SK-N-SH (cell line): Measurements from ENCODE around the gene ATP6V0E1. TPM values are rescaled to one million over a fixed set of nuclear protein-coding genes. Genes with fewer than 3 reads are reported as not detected.

Source experiments
- CTCF ChIA-PET: fragments of 300-600, 350-600 bp; formaldehyde crosslinking; extraction: SDS; loops from one replicate; lab custom pipeline; 2021; lab: Yijun Ruan, JAX
- POLR2A ChIA-PET: fragments of 350-600 bp; sonication (Branson Sonifier 250); formaldehyde crosslinking; extraction: SDS; loops from one replicate; lab custom pipeline; 2020; ENCODE audit warnings: antibody characterized with exemption, inconsistent platforms; lab: Yijun Ruan, JAX
- DNase-seq: peaks from one replicate; pipeline ENCODE4 v3.0.0; 2012
- H2AFZ ChIP-seq: fragments of 200-600 bp; sonication (generic); 2 replicates; pipeline ENCODE4 v1.8.1; 2016; ENCODE audit warnings: antibody characterized with exemption, mild to moderate bottlenecking, low read depth
- H3F3A ChIP-seq: fragments of 200-600 bp; sonication (generic); replicated peaks from 2 replicates; pipeline ENCODE3; 2016; ENCODE audit warnings: antibody characterized with exemption, mild to moderate bottlenecking; ENCODE audit not compliant: insufficient read depth
- H3K27ac ChIP-seq, 2 experiments: fragments of 200-500 bp in 1 of 2; fragments of 200-600 bp in 1 of 2; sonication (Bioruptor generic) in 1 of 2; sonication (generic), shearing (Covaris generic) in 1 of 2; 2 replicates each; pipeline versions ENCODE4 v1.5.1 to v1.6.1; 2014 to 2016; ENCODE audit warnings: low read depth in 2 of 2, inconsistent platforms in 1 of 2, low read length in 1 of 2, mild to moderate bottlenecking in 1 of 2, mixed read lengths in 1 of 2
- H3K27me3 ChIP-seq: fragments of 200-600 bp; sonication (generic), shearing (Covaris generic); 2 replicates; pipeline ENCODE4 v1.6.1; 2016; ENCODE audit warnings: mixed run types; ENCODE audit not compliant: insufficient read depth
- H3K36me3 ChIP-seq, 2 experiments: fragments of 200-500 bp in 1 of 2; fragments of 200-600 bp in 1 of 2; sonication (Bioruptor generic) in 1 of 2; sonication (generic) in 1 of 2; replicated peaks in 1 of 2; 2 replicates each; pipeline versions ENCODE3 to v1.5.1; 2014 to 2016; ENCODE audit warnings: low read length in 1 of 2, mild to moderate bottlenecking in 1 of 2; ENCODE audit not compliant: insufficient read depth in 2 of 2, control insufficient read depth in 1 of 2
- H3K4me1 ChIP-seq, 2 experiments: fragments of 200-500 bp in 1 of 2; fragments of 200-600 bp in 1 of 2; sonication (Bioruptor generic) in 1 of 2; sonication (generic), shearing (Covaris generic) in 1 of 2; 2 replicates each; pipeline versions ENCODE4 v1.5.1 to v1.6.1; 2014 to 2016; ENCODE audit warnings: low read depth in 1 of 2, low read length in 1 of 2, mixed run types in 1 of 2; ENCODE audit not compliant: insufficient read depth in 2 of 2, control insufficient read depth in 1 of 2
- H3K4me2 ChIP-seq: fragments of 200-600 bp; sonication (generic), shearing (Covaris generic); 2 replicates; pipeline ENCODE4 v1.6.1; 2017; ENCODE audit warnings: mixed run types
- H3K4me3 ChIP-seq, 2 experiments: fragments of 200-500 bp in 1 of 2; fragments of 200-600 bp in 1 of 2; sonication (Bioruptor generic) in 1 of 2; sonication (generic), shearing (Covaris generic) in 1 of 2; 2 replicates each; pipeline versions ENCODE4 v1.5.1 to v1.8.1; 2014 to 2016; ENCODE audit warnings: low read depth in 2 of 2, inconsistent platforms in 1 of 2, low read length in 1 of 2, mild to moderate bottlenecking in 1 of 2, mixed read lengths in 1 of 2, moderate library complexity in 1 of 2
- H3K79me2 ChIP-seq: fragments of 200-600 bp; sonication (generic); 2 replicates; pipeline ENCODE4 v1.8.1; 2017; ENCODE audit warnings: mild to moderate bottlenecking; ENCODE audit not compliant: insufficient read depth
- H3K9ac ChIP-seq: fragments of 200-600 bp; sonication (generic); 2 replicates; pipeline ENCODE4 v1.6.1; 2017; ENCODE audit warnings: mixed run types
- H3K9me2 ChIP-seq: fragments of 200-600 bp; sonication (generic); 2 replicates; pipeline ENCODE4 v1.6.1; 2017; ENCODE audit warnings: mixed run types
- H3K9me3 ChIP-seq: fragments of 200-600 bp; sonication (generic); 2 replicates; pipeline ENCODE4 v1.6.1; 2017; ENCODE audit warnings: mixed run types, mild to moderate bottlenecking, moderate library complexity
- H4K20me1 ChIP-seq: fragments of 200-600 bp; sonication (generic); 2 replicates; pipeline ENCODE4 v1.6.1; 2017; ENCODE audit warnings: mild to moderate bottlenecking, mixed run types; ENCODE audit not compliant: insufficient read depth
- CTCF ChIP-seq: fragments of 200-600 bp; sonication (generic); IDR thresholded peaks from 2 replicates; pipeline ENCODE4 v1.6.1; 2017; ENCODE audit warnings: antibody characterized with exemption, mild to moderate bottlenecking, moderate library complexity
- ELF1 ChIP-seq: IDR thresholded peaks from 2 replicates; pipeline ENCODE4 v1.4.0; 2012
- EZH2phosphoT487 ChIP-seq: fragments of 200-600 bp; sonication (generic); IDR thresholded peaks from 2 replicates; pipeline ENCODE4 v1.6.1; 2017; ENCODE audit warnings: low read depth, mixed run types, mild to moderate bottlenecking, antibody characterized with exemption, moderate library complexity, borderline replicate concordance
- FOXM1 ChIP-seq: IDR thresholded peaks from 2 replicates; pipeline ENCODE4 v1.4.0; 2012; ENCODE audit warnings: low read depth, mild to moderate bottlenecking
- JUND ChIP-seq: IDR thresholded peaks from 2 replicates; pipeline ENCODE4 v1.4.0; 2012
- NFIC ChIP-seq: IDR thresholded peaks from 2 replicates; pipeline ENCODE4 v1.4.0; 2012; ENCODE audit warnings: borderline replicate concordance
- RCOR1 ChIP-seq: fragments of 150-350 bp; IDR thresholded peaks from 2 replicates; pipeline ENCODE4 v1.6.1; 2017; ENCODE audit warnings: antibody characterized with exemption, low read length
- REST ChIP-seq: IDR thresholded peaks from 2 replicates; pipeline ENCODE4 v1.6.1; 2012; ENCODE audit warnings: mild to moderate bottlenecking, low read depth, low read length, moderate library complexity
- RFX5 ChIP-seq: IDR thresholded peaks from 2 replicates; pipeline ENCODE4 v1.6.1; 2012; ENCODE audit warnings: mild to moderate bottlenecking, improper control_type of control experiment, low read length
- SMC3 ChIP-seq: IDR thresholded peaks from 2 replicates; pipeline ENCODE4 v1.6.1; 2012; ENCODE audit warnings: low read depth, low read length, improper control_type of control experiment
- TCF12 ChIP-seq: IDR thresholded peaks from 2 replicates; pipeline ENCODE4 v1.4.0; 2012
- WGBS: methylation state at CpG from one replicate; pipeline ENCODE4 v1.1.6; 2017; ENCODE audit warnings: low lambda C conversion rate; 5-methylcytosine and 5-hydroxymethylcytosine counted together
- polyA plus RNA-seq, 3 experiments: library from polyadenylated mRNA; depleted of rRNA; stranded (reverse); fragments of >200 nt; gene quantifications; 2 replicates each; pipeline ENCODE4 v1.2.3, GENCODE V29; 2012
- TF ChIP-seq, protein P1 (sequence below): fragments of 150-350 bp; IDR thresholded peaks from 2 replicates; pipeline ENCODE4 v1.6.1; 2016; ENCODE audit warnings: mild to moderate bottlenecking, low read depth, low read length

ATP6V0E1 gene
- polyA plus RNA-seq, 1 of the 3 experiments (the other 2 are of a cell fraction): 243 TPM

DNA sequence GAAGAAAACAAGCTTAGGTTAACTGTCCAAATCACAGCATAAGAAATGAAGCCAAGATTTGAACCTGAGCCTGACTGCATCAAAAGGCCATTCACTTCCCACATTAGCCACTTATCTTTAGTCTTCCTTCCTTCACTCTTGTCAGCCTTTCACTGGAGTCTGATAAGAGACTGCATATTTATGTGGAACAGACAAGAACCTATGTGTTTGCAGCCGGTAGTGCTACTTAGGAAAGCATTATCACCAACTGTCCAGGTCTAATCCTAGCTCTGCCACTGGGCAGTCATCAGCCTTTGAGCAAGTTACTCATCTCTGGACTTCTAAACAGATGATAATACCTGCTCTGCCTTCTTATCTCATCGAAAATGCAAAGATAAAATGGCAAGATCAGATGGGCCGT is 12.1 kb upstream of the ATP6V0E1 start:
- H3K4me3 ChIP-seq: no peak overlapping the region
- H2AFZ ChIP-seq: no peak overlapping the region
- CTCF ChIA-PET: interaction anchor here (1.6 to 1.9 kb wide), 2 partner anchors 13 to 39 kb away, joined by 5 to 7 read pairs; partner anchors contain the start of gene ATP6V0E1
- no peaks in the 10 kb centered on the region for H3K9me3 ChIP-seq
- no peak overlapping the region for H3K9ac ChIP-seq
- peaks cover 4% of the 10 kb centered on the region; the same call in 1 of the 2 replicates for H3K79me2 ChIP-seq
- no peaks in the 10 kb centered on the region for H3K4me1 ChIP-seq
- H3K4me2 ChIP-seq: no peak overlapping the region
- no peaks in the 10 kb centered on the region for H3K9me2 ChIP-seq
- POLR2A ChIA-PET: no interaction called here
- H3K36me3 ChIP-seq: peaks cover 12 to 16% of the 10 kb centered on the region in 2 experiments
- H3F3A ChIP-seq: no peaks in the 10 kb centered on the region
- 58% methylated on average over 3 of the region's 3 CpGs for WGBS
- no peak overlapping the region for H3K27ac ChIP-seq
- DNase-seq: no peak
- TF ChIP-seq RFX5 (no peak), RCOR1 (no peak), FOXM1 (no peak), JUND (no peak)
- no peaks in the 10 kb centered on the region for H3K27me3 ChIP-seq
- H4K20me1 ChIP-seq: no peaks in the 10 kb centered on the region

GRCh38 chr5:172972552-172972951 is 11.0 kb upstream of the ATP6V0E1 start:
- H3K27me3 ChIP-seq: no peaks in the 10 kb centered on the region
- ChIA-PET POLR2A (no interaction called here), CTCF (interaction anchor here (0.7 to 1.9 kb wide), 5 partner anchors 11 to 1340 kb away, joined by 3 to 7 read pairs (median 4); partner anchors contain the start of genes ATP6V0E1 and RPL26L1)
- DNase-seq: no peak
- no peaks in the 10 kb centered on the region for H3F3A ChIP-seq
- no peaks in the 10 kb centered on the region for H4K20me1 ChIP-seq
- no peak overlapping the region for H3K4me3 ChIP-seq
- H2AFZ ChIP-seq: no peak overlapping the region
- H3K4me2 ChIP-seq: no peak overlapping the region
- H3K9me3 ChIP-seq: no peaks in the 10 kb centered on the region
- H3K4me1 ChIP-seq: no peaks in the 10 kb centered on the region
- H3K36me3 ChIP-seq: peaks cover 12 to 16% of the 10 kb centered on the region in 2 experiments
- H3K79me2 ChIP-seq: no peaks in the 10 kb centered on the region
- TF ChIP-seq, protein P1, sequence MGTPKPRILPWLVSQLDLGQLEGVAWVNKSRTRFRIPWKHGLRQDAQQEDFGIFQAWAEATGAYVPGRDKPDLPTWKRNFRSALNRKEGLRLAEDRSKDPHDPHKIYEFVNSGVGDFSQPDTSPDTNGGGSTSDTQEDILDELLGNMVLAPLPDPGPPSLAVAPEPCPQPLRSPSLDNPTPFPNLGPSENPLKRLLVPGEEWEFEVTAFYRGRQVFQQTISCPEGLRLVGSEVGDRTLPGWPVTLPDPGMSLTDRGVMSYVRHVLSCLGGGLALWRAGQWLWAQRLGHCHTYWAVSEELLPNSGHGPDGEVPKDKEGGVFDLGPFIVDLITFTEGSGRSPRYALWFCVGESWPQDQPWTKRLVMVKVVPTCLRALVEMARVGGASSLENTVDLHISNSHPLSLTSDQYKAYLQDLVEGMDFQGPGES: no peak
- TF ChIP-seq SMC3: no peak
- no peak overlapping the region for H3K9ac ChIP-seq
- H3K27ac ChIP-seq: no peak overlapping the region
- 94% methylated on average over 5 of the region's 5 CpGs for WGBS
- no peaks in the 10 kb centered on the region for H3K9me2 ChIP-seq

- H3K36me3 ChIP-seq: peaks cover 5 to 16% of the 10 kb centered on the region in 2 experiments
- H4K20me1 ChIP-seq: no peaks in the 10 kb centered on the region
- ChIA-PET POLR2A (no interaction called here), CTCF (interaction anchor here (0.7 to 1.2 kb wide), 5 partner anchors 14 to 1339 kb away, joined by 3 to 4 read pairs (median 3); partner anchors contain the start of gene RPL26L1)
- DNase-seq: no peak
- H3K27ac ChIP-seq: peak overlapping the region in 1 of 2 experiments; percentile 33; a peak in 2 of 4 replicates
- no peaks in the 10 kb centered on the region for H3K9me3 ChIP-seq
- H3K9me2 ChIP-seq: no peaks in the 10 kb centered on the region
- no peaks in the 10 kb centered on the region for H3K4me1 ChIP-seq
- H3K79me2 ChIP-seq: no peaks in the 10 kb centered on the region
- H3K9ac ChIP-seq: no peak overlapping the region
- no peak overlapping the region for H3K4me2 ChIP-seq
- H2AFZ ChIP-seq: no peak overlapping the region; the same call in 1 of the 2 replicates
- H3K27me3 ChIP-seq: no peaks in the 10 kb centered on the region
- no peaks in the 10 kb centered on the region for H3F3A ChIP-seq
- H3K4me3 ChIP-seq: no peak overlapping the region
- WGBS: 58% methylated on average over 3 of the region's 3 CpGs
- TF ChIP-seq TCF12: no peak
- TF ChIP-seq REST: no peak
- peak; percentile 24; the same call in 1 of the 2 replicates for TF ChIP-seq NFIC
- TF ChIP-seq CTCF: no peak
- TF ChIP-seq SMC3: no peak
- no peak for TF ChIP-seq ELF1
- TF ChIP-seq EZH2phosphoT487: no peak
- no peak for TF ChIP-seq RFX5
Observed at GRCh38 chr5:172973127-172973916, 10.2 kb upstream of the ATP6V0E1 start.
